ENCODE measurements around the gene AKT3.

AKT3 gene

DNA sequence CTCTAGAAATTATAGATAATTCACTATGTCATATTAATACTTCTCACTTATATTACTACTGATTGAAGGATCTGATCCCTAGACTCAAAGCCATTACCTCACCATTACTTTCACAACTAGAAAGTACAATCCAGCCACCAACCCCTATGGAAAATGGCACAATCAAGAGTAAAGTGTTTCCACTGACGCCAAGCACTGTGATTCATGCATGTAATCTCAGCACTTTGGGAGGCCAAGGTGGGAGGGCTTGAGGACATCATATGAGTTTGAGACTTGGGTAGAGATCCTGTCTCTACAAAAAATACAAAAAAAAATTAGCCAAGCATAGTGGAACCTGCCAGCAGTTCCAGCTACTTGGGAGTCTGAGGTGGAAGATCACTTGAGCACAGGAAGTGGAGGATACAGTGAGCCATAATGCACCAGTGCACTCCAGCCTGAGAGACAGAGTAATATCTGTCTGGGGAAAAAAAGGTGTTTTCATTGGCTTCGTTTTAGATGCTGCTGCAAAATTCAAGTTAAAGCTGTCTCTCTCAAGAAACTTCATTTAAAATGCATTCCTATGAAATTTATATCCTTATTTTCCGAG is 126.5 kb downstream of the AKT3 start:
- TF ChIP-seq TAF1 (IDR thresholded peaks at IDR 0.05; ENCODE audit: borderline replicate concordance, insufficient read depth, low read length) (no peak), POLR2AphosphoS5 (IDR thresholded peaks at IDR 0.05; ENCODE audit: low read depth, low read length) (no peak), SIN3A (IDR thresholded peaks at IDR 0.05; ENCODE audit: borderline replicate concordance, insufficient read depth, low read length) (no peak), FOXP2 (optimal IDR thresholded peaks at IDR 0.05; ENCODE audit: borderline replicate concordance, extremely low read depth, extremely low read length, insufficient read depth) (no peak)
- TF ChIP-seq, protein P1, sequence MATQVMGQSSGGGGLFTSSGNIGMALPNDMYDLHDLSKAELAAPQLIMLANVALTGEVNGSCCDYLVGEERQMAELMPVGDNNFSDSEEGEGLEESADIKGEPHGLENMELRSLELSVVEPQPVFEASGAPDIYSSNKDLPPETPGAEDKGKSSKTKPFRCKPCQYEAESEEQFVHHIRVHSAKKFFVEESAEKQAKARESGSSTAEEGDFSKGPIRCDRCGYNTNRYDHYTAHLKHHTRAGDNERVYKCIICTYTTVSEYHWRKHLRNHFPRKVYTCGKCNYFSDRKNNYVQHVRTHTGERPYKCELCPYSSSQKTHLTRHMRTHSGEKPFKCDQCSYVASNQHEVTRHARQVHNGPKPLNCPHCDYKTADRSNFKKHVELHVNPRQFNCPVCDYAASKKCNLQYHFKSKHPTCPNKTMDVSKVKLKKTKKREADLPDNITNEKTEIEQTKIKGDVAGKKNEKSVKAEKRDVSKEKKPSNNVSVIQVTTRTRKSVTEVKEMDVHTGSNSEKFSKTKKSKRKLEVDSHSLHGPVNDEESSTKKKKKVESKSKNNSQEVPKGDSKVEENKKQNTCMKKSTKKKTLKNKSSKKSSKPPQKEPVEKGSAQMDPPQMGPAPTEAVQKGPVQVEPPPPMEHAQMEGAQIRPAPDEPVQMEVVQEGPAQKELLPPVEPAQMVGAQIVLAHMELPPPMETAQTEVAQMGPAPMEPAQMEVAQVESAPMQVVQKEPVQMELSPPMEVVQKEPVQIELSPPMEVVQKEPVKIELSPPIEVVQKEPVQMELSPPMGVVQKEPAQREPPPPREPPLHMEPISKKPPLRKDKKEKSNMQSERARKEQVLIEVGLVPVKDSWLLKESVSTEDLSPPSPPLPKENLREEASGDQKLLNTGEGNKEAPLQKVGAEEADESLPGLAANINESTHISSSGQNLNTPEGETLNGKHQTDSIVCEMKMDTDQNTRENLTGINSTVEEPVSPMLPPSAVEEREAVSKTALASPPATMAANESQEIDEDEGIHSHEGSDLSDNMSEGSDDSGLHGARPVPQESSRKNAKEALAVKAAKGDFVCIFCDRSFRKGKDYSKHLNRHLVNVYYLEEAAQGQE (IDR thresholded peaks at IDR 0.05; ENCODE audit: insufficient read depth in 1 of 2, low read depth in 2 of 2, low read length in 2 of 2), result no peak

DNA sequence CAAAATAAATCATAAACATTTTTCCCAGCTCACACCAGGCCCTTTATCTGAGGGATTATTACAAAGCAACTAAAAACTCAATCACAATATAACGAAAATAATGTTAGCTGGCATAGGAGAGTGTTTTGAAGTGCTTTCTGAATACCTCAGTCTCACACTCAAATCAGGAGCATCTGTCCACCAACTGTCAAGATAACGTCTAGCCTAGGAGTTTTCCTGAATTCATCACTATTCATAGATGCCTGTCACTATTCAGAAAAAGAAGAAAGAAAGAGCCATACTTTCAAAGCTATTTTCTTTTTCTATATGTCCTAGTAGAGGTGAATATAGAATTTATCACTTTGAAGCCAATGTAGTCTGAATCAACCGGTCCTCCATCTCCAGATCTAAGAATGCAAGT is 127.0 kb downstream of the AKT3 start:
- TF ChIP-seq TAF1 (IDR thresholded peaks at IDR 0.05; ENCODE audit: borderline replicate concordance, insufficient read depth, low read length) (no peak), POLR2AphosphoS5 (IDR thresholded peaks at IDR 0.05; ENCODE audit: low read depth, low read length) (no peak), SIN3A (IDR thresholded peaks at IDR 0.05; ENCODE audit: borderline replicate concordance, insufficient read depth, low read length) (no peak)
- TF ChIP-seq, protein P1 (IDR thresholded peaks at IDR 0.05; ENCODE audit: insufficient read depth in 1 of 2, low read depth in 2 of 2, low read length in 2 of 2), result no peak

DNA sequence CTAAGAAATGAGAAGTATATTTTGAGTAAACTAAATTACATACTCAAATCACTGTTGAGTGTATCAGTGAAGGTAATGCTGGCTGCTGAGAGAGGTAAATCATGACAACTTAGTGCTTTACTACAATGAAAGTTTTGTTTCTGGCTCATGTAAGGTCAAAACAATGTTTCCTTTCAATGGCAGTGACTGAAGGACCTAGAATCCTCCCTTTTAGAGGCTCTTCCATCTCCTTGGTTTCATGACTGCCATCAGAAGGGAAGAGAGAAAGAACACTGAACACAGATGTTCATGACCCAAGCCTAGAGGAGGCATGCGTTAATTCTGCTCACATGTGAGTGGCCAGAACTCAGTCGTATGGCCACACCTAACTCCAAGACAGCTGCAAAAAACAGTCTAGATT is 130.6 kb downstream of the AKT3 start:
- TF ChIP-seq TAF1 (IDR thresholded peaks at IDR 0.05; ENCODE audit: borderline replicate concordance, insufficient read depth, low read length), result no peak
- TF ChIP-seq, protein P1 (IDR thresholded peaks at IDR 0.05; ENCODE audit: insufficient read depth in 1 of 2, low read depth in 2 of 2, low read length in 2 of 2), result no peak
- TF ChIP-seq FOXP2 (optimal IDR thresholded peaks at IDR 0.05; ENCODE audit: borderline replicate concordance, extremely low read depth, extremely low read length, insufficient read depth), result no peak
- TF ChIP-seq SIN3A (IDR thresholded peaks at IDR 0.05; ENCODE audit: borderline replicate concordance, insufficient read depth, low read length), result no peak
- TF ChIP-seq POLR2AphosphoS5 (IDR thresholded peaks at IDR 0.05; ENCODE audit: low read depth, low read length), result no peak

DNA sequence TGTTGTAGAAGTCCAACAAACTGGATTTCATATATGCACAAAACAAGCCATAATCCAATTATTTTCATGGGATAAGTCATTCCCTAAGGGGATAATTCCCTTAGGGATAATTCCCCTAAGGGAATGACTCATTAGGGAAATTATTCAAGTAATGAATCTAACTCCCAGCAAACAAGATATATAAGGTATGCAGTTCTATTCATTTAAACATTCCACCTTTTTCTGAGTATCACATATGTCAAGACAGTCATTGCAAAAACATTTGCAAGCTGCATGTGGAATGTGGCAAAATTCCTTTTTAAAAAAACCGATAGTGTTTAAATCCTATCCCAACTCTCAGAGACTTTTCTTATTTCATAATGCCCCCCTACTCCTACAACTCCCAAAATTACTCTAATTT is 131.2 kb downstream of the AKT3 start:
- TF ChIP-seq FOXP2 (optimal IDR thresholded peaks at IDR 0.05; ENCODE audit: borderline replicate concordance, extremely low read depth, extremely low read length, insufficient read depth), result no peak
- no peak for TF ChIP-seq POLR2AphosphoS5 (IDR thresholded peaks at IDR 0.05; ENCODE audit: low read depth, low read length)
- no peak for TF ChIP-seq TAF1 (IDR thresholded peaks at IDR 0.05; ENCODE audit: borderline replicate concordance, insufficient read depth, low read length)
- TF ChIP-seq, protein P1 (IDR thresholded peaks at IDR 0.05; ENCODE audit: insufficient read depth in 1 of 2, low read depth in 2 of 2, low read length in 2 of 2), result no peak
- no peak for TF ChIP-seq SIN3A (IDR thresholded peaks at IDR 0.05; ENCODE audit: borderline replicate concordance, insufficient read depth, low read length)

DNA sequence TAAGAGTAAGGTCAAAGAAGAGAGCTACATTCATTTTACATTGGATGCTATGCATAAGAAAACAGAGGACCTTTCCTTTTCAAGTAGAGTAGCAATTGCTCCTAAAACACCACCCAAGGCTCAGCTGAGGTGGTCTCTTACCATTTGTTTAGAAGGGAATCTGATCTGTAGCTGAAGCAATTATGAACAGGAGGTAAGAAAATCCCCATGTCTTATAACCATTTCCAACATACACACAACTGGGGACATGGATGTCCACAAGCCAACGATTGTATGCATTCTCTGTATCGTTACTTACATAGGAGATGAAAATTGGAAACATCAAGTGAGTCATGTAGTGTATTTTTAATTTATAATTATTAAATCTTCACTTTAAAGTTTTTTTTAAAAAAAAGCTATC is 132.0 kb downstream of the AKT3 start:
- TF ChIP-seq TAF1 (IDR thresholded peaks at IDR 0.05; ENCODE audit: borderline replicate concordance, insufficient read depth, low read length) (no peak), SIN3A (IDR thresholded peaks at IDR 0.05; ENCODE audit: borderline replicate concordance, insufficient read depth, low read length) (no peak), FOXP2 (optimal IDR thresholded peaks at IDR 0.05; ENCODE audit: borderline replicate concordance, extremely low read depth, extremely low read length, insufficient read depth) (no peak), POLR2AphosphoS5 (IDR thresholded peaks at IDR 0.05; ENCODE audit: low read depth, low read length) (no peak)
- TF ChIP-seq, protein P1 (IDR thresholded peaks at IDR 0.05; ENCODE audit: insufficient read depth in 1 of 2, low read depth in 2 of 2, low read length in 2 of 2), result no peak
